Measurements from ENCODE around the gene CCDC142.

CCDC142 gene

DNA sequence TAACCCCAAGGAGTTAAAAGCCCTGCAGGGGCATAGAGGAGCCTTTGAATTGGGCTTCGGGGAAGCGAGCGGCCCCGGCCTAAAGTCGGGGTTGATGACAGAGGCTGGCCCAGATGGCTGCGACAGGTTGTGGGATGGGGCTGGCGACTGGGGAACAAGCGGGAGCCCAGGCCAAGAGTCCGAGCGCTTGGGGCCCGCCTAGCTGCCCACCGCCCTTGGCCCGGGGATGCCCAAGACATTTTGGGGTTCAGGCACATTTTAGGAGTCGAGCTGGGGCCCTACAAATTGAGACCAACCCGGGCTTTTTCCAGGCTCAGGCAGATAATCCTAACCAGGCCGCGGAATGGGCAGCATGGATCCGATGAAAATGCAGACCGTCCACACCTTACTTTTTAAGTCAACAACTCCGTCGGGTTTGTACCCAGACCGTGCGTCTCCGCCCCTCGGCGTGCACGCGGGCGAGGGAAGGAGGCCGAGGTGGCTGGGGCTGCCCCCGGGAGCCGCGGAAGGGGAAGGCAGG is 41.6 kb downstream of the CCDC142 start:
- peak overlapping the region; percentile 38; the same call in 1 of the 2 replicates for H3K4me3 ChIP-seq (ENCODE audit: low read length)

DNA sequence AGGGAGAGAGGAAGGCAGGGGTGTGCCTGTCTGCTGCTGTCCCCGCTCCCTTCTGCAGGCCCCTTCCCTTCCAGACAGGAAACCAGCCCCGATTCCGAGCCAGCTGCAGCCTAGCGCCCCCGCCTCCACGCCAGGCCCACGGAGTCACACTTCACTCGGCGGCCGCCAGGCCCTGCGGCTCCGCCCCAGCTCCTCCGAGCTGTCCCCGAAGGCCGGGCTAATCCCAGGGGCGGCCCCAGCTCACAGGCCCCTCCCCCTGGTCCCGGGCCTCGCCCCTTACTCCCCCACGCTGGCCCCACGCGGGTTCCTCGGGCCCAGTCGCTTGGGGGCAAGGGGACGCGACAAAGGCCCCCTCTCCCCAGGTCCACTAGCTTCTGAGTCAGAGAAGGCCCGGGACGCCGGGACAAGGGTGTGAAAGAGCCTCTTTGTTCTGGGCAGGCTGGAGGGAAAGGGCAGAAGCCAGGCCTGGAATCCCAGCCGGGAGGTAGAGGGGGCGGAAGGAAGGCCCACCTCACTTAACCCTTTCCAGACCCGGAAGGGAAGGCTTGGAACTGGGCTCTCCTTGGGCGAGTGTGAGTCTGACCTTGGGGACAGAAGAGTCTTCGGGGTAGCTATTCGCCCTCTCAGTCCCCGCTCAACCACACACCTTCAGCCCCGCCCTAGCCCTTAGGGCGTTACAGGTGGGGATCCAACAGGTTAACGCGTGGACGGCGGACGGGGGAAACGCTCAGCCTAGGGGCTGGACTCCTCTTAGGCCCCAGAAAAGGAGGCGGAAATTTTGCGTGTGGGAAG is 42.2 kb downstream of the CCDC142 start:
- TF ChIP-seq ZNF274 (IDR thresholded peaks at IDR 0.05; ENCODE audit: low read depth, low read length) = no peak
- H3K4me3 ChIP-seq (ENCODE audit: low read length) = peak overlapping the region; percentile 66; the same call in 1 of the 2 replicates

More for the DNA sequence above, 41.6 kb downstream of the CCDC142 start:
- TF ChIP-seq ZNF274 (IDR thresholded peaks at IDR 0.05; ENCODE audit: low read depth, low read length) = no peak

DNA sequence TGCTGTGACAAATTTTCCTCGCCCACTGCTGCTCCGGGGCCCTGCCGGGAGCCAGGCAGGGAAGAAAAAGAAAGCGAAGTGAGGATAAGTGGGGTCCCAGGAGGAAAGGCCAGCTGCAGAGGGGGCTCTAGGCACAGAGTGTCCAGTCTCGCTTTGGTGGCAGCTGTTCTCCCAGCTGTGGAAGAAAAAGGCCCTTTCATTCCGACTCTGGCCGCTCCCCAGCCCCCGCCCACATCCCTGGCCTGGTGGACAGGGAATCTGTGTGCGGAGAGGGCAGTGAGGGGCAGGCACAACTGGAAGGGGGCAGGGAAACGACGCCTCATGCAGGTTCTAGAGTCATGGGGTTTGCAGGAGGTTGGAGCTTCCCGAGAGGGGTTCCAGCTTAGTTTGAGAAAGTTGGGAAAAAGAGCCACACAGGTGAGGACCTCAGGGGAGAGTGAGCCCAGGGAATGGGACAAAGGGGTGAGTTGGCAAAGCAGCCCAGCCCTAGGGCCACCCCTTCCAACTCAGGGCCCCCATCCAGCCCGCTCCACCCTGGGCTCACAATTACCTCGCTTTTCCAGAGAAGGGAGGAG is 42.9 kb downstream of the CCDC142 start:
- no peak for TF ChIP-seq ZNF274 (IDR thresholded peaks at IDR 0.05; ENCODE audit: low read depth, low read length)
- peak overlapping the region; percentile 66; the same call in 1 of the 2 replicates for H3K4me3 ChIP-seq (ENCODE audit: low read length)

DNA sequence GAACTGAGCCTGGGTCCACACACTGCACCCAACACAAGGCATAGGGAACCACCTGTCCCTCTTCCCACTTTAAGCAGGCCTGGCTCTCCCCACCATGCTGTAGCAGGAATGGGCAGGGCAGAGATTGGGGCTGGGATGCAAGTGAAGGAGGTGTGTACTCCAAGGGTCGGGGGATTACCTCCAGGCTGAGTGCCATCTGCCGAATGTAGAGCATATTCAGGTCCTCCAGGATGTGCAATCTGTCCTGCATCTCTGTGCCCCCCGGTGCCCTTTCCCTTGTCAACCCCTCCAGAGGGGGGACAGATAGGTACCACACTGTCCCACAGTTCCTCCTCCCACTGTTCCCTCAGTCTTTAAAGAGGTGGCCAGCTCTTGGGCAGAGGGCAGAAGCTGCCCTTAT is 43.4 kb downstream of the CCDC142 start:
- H3K4me3 ChIP-seq (ENCODE audit: low read length) = peak overlapping the region; percentile 66; the same call in 1 of the 2 replicates
- no peak for TF ChIP-seq ZNF274 (IDR thresholded peaks at IDR 0.05; ENCODE audit: low read depth, low read length)

DNA sequence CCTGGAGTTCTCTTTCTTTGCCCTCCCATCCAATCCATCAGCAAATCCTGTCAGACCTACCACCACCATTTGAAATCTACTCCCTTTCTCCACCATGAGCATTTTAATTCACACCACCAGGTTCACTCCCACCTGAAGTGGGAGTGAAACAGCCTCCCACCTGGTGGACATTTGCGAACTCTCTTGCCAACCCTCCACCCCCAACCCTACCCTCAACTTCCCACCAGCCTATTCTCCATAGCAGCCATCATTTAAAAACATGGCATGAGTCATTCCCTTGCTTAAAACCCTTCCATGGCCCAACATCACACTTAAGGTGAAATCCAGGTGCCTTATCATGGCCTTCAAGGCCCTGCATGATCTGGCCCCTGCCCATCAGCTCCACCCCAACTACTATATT is 44.5 kb downstream of the CCDC142 start:
- no peak overlapping the region for H3K4me3 ChIP-seq (ENCODE audit: low read length)
- no peak for TF ChIP-seq ZNF274 (IDR thresholded peaks at IDR 0.05; ENCODE audit: low read depth, low read length)

DNA sequence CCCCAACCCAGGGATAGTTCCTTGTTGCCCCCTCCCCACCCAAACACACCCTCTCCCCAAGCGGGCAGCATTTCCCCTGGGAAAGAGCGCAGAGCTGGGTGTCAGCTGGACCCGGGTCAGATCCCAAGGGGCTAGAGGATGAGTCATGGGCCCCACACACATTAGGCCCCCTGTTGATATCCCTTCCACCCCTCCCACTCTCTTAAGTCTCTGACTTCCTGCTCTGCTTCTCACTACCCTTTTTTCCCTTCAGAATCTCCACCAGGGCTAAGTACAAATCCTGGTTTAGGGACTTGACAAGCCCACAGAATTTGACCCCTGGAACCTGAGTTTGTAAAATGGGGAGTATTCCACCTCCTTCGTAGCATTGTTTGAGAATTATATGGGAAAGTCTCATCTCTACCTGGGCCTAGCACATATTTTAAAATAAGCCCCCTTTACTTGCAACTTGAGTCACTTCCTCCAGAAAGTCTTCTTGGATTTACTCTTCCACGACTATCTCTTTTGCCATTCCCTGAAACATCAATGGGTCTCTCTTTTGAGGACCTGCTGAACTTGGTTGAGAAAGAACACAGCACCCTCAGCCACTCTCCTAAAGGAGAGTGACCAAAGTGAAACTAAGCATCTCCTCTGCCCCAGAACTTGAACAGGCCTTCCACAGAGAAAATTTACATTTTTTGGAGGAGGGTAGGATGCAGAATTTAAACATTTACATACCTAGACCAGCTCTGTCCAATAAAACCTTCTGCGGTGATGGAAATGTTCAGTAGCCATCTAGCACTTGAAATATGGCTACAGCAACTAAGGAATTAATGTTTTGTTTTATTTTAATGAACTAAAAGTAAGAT is 45.7 kb downstream of the CCDC142 start:
- no peak overlapping the region for H3K4me3 ChIP-seq (ENCODE audit: low read length)
- no peak for TF ChIP-seq ZNF274 (IDR thresholded peaks at IDR 0.05; ENCODE audit: low read depth, low read length)

DNA sequence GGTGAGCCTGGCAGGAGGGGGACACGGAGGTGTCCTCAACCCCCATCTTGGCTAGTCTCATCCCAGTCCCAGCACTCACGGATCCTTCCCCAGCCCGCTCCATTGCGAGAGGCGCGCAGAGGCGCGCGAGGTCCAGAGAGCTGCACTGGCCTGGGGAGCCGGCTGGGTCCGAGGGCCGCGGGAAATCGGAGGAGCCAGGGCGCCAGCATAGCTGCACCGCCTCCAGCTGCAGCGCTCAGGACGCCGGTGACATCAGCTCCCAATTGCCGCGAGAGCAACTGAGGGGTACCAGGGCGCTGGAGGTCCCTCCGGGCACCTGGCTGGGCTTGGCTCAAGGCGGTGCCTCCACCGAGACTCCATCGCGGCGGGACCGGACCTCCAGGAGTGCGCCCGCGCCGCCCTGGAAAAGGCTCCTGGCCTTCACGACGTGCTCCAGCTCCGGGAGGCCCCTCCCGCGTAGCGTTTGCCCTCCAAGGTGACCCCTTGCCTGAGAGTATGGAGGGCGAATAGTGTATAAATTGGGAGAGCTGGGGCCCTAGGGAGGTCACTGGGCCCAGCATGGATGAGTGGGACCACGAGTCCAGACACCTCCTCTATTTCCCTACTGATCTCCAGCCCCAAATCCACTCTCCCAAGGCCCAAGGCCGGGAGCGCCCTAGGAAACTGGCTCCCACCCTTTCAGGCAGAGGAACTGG is 46.5 kb downstream of the CCDC142 start:
- H3K4me3 ChIP-seq (ENCODE audit: low read length) = no peak overlapping the region
- TF ChIP-seq ZNF274 (IDR thresholded peaks at IDR 0.05; ENCODE audit: low read depth, low read length) = no peak

DNA sequence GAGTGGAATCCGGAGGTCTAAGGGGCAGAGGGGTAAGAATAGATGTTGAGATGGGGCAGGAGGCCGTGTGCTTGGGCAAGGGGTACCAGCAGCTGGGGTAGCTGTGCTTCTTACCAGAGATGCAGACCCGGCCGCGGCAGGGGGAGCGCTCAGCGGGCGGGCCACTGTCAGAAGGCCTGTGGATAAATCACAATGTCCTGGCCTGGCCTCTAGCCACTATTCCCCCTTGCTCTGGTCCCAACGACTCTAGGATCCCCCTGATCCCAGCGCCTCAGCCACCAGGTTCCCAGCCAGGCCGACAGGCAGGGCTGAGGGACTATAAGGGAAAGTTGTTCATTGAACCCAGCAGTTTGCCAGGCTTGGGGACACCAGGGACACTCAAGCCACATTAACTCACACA is 52.3 kb downstream of the CCDC142 start:
- no peak for TF ChIP-seq ZNF274 (IDR thresholded peaks at IDR 0.05; ENCODE audit: low read depth, low read length)
- H3K4me3 ChIP-seq (ENCODE audit: low read length) = no peak overlapping the region

DNA sequence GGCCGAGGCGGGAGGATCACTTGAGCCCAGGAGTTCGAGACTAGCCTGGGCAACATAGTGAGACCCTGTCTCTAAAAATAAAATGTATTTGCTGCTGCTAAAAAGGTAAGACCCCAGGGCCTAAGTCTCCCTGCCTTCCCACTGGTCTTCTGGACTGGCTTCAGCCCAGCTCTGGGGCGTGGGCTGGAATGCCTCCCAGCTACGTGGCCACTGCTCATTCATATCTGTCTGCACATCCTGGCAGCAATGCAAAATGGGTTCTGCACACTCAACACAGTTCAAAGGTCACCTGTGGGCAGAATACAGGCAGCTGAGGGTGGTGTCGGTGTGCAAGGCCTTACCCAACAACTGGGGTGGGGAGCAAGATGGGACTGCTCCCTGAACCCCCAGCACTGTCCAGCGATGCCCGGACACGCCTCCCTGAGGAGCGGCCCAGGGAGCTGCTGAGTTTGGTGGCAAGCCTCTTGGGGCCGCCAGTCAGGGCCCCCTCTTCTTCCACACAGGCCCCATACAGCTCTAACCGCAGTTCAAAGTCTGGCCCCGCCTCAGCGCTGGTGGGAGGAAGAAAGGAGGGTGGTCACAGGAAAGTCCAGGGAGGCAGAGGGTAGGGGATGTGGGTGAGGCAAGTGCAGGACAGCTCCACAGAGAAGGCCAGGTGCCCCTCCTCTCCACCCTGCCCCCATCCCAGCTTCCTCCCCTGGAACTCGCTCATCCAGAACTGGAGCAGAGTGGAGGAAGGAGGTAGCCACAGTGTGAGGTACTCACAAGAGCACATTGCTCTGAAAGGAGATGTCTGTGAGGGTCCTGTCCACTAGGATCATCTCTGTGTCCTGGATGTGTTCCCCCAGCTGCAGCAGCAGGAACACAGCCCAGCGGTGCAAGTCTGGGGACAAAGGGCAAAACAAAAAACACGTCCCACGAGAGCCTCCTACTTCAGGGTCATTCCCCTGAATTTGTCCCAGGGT is 53.0 kb downstream of the CCDC142 start:
- no peak overlapping the region for H3K4me3 ChIP-seq (ENCODE audit: low read length)

DNA sequence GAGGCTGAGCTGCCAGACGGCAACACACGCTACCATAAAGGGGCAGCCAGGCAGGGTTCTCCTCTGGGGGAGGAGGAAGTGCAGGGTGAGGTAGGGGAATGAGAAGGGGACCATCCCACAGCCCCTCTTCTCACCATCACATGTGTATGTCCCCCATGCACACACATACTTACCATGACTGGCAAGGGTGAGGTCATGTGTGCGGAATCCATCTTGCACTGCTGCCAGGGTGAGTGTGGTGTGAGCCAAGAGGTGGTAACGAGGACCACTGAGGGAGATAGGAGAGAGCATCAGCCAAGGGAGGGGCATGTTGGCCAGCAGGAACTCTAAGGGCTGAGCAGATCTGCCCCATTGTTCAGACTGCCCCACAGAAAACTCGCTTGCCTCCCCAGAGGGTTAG is 54.1 kb downstream of the CCDC142 start:
- TF ChIP-seq ZNF274 (IDR thresholded peaks at IDR 0.05; ENCODE audit: low read depth, low read length) = no peak
- H3K4me3 ChIP-seq (ENCODE audit: low read length) = no peak overlapping the region

More for the DNA sequence above, 53.0 kb downstream of the CCDC142 start:
- TF ChIP-seq ZNF274 (IDR thresholded peaks at IDR 0.05; ENCODE audit: low read depth, low read length) = no peak

DNA sequence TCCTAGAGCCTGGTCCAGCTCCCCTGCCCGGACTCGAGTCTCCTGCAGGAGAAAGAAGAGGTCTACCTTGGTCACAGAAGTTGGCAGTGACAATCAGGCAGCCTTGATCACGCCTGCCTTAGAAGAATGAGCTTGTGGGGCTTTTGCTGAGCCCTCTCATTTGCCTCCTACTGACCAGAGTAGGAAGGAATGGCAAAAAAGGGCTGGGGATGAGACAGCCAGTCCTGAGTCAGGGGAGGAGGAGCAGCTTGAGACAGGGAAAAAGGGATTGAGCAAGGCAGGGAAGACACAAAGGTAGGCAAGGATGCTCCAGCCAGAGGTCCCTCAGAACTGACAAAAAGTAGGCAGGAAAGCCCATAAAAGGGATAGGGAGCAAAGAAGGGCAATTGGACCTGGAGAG is 55.2 kb downstream of the CCDC142 start:
- TF ChIP-seq ZNF274 (IDR thresholded peaks at IDR 0.05; ENCODE audit: low read depth, low read length) = no peak
- H3K4me3 ChIP-seq (ENCODE audit: low read length) = no peak overlapping the region

DNA sequence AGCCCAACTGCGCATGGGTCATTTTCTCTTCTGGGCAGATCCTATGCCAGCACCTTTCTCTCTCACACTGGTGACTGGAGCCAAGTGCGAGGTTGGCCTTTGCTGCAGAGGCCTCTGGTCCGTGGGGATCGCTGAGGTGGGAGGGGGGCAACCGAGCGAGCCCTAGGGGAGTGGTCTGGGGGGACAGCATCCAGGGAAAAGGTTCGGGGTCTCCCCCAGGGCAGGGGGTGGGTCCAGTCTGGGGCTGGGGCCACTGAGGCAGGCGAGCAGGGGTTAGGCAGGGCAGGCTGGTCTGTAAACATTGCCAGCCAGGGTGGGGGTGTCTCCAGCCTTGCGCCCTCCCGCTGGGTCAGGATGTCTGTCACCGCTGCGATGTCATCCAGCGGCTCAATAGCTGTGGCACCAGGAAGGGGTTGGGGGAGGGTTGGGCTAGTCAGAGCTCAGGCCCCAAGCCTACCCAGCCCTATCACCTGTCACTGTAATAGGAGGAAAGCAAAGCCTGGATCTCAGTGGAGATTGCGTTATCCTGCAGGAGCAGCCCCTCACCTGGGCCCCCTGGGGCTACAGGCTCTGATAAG is 56.5 kb downstream of the CCDC142 start:
- H3K4me3 ChIP-seq (ENCODE audit: low read length) = no peak overlapping the region
- TF ChIP-seq ZNF274 (IDR thresholded peaks at IDR 0.05; ENCODE audit: low read depth, low read length) = no peak
